ENCODE results near the gene C12orf60. TPM values are rescaled to one million over a fixed set of nuclear protein-coding genes. Genes with fewer than 3 reads are reported as not detected.

Gene C12orf60
- total RNA-seq, 4 donors from 2014 or later = 0.77 to 16.5 (median 0.95) TPM

- Histone ChIP-seq H3K9me3 (no peaks in the 10 kb centered on the region), H3K4me3 (no peak overlapping the region), H3K4me1 (no peaks in the 10 kb centered on the region), H3K27me3 (no peaks in the 10 kb centered on the region), H3K27ac (no peak overlapping the region), H3K36me3 (no peaks in the 10 kb centered on the region)
- DNase-seq = no peak
- TF ChIP-seq CTCF (IDR thresholded peaks at IDR 0.05) = no peak
- no peak for TF ChIP-seq POLR2A (IDR thresholded peaks at IDR 0.05)
- intact Hi-C loops (cut with DNase I; ENCODE audit: low total_unique reads) = no loop called here
Measured at GRCh38 chr12:14777271-14777670, 26.2 kb upstream of the C12orf60 start.

DNA sequence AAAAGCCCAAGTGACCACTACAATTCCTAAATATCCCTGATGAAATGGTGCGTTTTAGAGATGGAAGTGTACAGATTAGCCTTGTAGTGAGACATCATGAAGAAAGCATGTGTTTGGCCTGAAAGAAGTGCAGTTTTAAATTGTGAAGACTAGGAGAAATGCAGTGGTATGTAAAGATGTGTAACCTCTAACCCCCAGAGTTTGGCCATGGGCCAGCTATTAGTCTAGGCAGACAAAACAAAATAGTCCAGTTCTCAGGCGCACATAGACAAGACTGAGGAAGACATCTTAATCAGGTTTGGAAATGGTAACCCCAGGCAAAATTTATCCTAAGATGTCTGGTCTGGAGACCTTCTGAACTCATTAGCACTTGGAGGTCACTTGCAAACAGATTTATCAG is 23.6 kb upstream of the C12orf60 start:
- H3K4me3 ChIP-seq = no peak overlapping the region
- TF ChIP-seq POLR2A (IDR thresholded peaks at IDR 0.05) (no peak), CTCF (IDR thresholded peaks at IDR 0.05) (no peak)
- intact Hi-C loops (cut with DNase I; ENCODE audit: low total_unique reads) = no loop called here

DNA sequence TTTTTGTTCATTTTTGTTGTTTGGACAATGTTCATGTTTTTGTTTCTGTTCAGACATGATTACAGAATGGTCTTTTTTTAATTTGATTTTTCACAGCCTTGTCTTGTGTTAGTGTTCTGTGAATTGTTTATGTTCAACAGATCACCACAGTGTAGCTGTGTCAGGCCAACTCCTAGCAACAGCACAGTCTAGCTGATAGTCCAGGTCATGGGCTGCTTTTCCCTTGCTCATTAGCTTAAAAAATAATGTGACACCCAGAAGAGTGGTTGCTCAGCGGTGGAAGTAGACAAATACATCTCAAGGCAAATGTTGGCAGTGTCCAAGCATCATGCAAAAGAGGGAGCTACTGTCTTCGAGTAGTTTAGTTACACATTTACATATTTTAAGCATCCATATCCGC is 22.6 kb upstream of the C12orf60 start:
- H3K27me3 ChIP-seq = no peaks in the 10 kb centered on the region
- H3K4me1 ChIP-seq = no peaks in the 10 kb centered on the region
- intact Hi-C loops (cut with DNase I; ENCODE audit: low total_unique reads) = no loop called here
- TF ChIP-seq CTCF (IDR thresholded peaks at IDR 0.05) (no peak), POLR2A (IDR thresholded peaks at IDR 0.05) (no peak)
- H3K27ac ChIP-seq = no peak overlapping the region
- H3K36me3 ChIP-seq = no peaks in the 10 kb centered on the region
- H3K9me3 ChIP-seq = no peaks in the 10 kb centered on the region
- DNase-seq = no peak
- no peak overlapping the region for H3K4me3 ChIP-seq

More for the DNA sequence above, 23.6 kb upstream of the C12orf60 start:
- H3K9me3 ChIP-seq = no peaks in the 10 kb centered on the region
- no peaks in the 10 kb centered on the region for H3K27me3 ChIP-seq
- no peaks in the 10 kb centered on the region for H3K4me1 ChIP-seq
- DNase-seq = no peak
- H3K27ac ChIP-seq = no peak overlapping the region
- no peaks in the 10 kb centered on the region for H3K36me3 ChIP-seq

- Histone ChIP-seq H3K27ac (no peak overlapping the region), H3K36me3 (no peaks in the 10 kb centered on the region), H3K27me3 (no peaks in the 10 kb centered on the region), H3K9me3 (no peaks in the 10 kb centered on the region), H3K4me1 (no peaks in the 10 kb centered on the region), H3K4me3 (no peak overlapping the region)
- intact Hi-C loops (cut with DNase I; ENCODE audit: low total_unique reads) = no loop called here
- TF ChIP-seq POLR2A (IDR thresholded peaks at IDR 0.05) (no peak), CTCF (IDR thresholded peaks at IDR 0.05) (no peak)
- no peak for DNase-seq
Measured at GRCh38 chr12:14781563-14781962, 21.9 kb upstream of the C12orf60 start.

DNA sequence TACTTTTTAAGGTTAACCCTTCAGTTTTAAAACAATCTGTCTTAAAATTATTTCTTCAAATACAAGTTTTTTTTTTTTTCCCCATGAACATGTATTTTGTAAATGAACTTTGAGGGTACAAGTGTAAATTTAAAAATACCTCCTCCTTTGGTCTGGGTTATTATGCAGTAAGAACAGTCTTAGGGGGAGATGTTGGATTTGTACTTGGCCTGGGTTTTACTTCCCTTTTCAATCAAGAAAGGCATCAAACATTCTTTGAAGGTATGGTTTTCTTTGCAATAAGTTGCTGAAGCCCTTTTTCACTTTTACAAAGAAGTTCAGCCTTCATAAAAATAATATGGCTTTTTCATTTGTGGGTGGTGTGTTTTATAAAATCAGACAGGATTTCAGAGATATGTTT is 20.7 kb upstream of the C12orf60 start:
- Histone ChIP-seq H3K27ac (no peak overlapping the region), H3K36me3 (no peaks in the 10 kb centered on the region), H3K4me1 (no peaks in the 10 kb centered on the region), H3K4me3 (no peak overlapping the region), H3K9me3 (no peaks in the 10 kb centered on the region), H3K27me3 (no peaks in the 10 kb centered on the region)
- intact Hi-C loops (cut with DNase I; ENCODE audit: low total_unique reads) = no loop called here
- no peak for DNase-seq
- TF ChIP-seq CTCF (IDR thresholded peaks at IDR 0.05) (no peak), POLR2A (IDR thresholded peaks at IDR 0.05) (no peak)
